ENCODE results near the gene ADIPOR2. TPM values are rescaled to one million over a fixed set of nuclear protein-coding genes. Genes with fewer than 3 reads are reported as not detected.

The ADIPOR2 gene
- total and polyA plus RNA-seq, 4 donors: 26.6 to 68.3 (median 41.7) TPM

GRCh38 chr12:1643043-1643442 is 47.8 kb upstream of the ADIPOR2 start:
- WGBS: 95% methylated on average over 9 of the region's 9 CpGs
- no peak overlapping the region for H3K27ac ChIP-seq (ENCODE audit: low read depth in 1 of 2, low read length in 2 of 2)
- no peak for DNase-seq (ENCODE audit: low spot score)
- H3K9ac ChIP-seq (ENCODE audit: low read depth in 1 of 2, low read length in 2 of 2): no peak overlapping the region
- H3K9me3 ChIP-seq (ENCODE audit: control insufficient read depth in 4 of 4, low read length in 3 of 4): no peaks in the 10 kb centered on the region
- H3K4me1 ChIP-seq (ENCODE audit: control insufficient read depth in 4 of 4, insufficient read depth in 4 of 4, low read length in 3 of 4): peaks cover 0 to 7% (median under 1%) of the 10 kb centered on the region in 4 donors
- no peak for TF ChIP-seq TAF1 (conservative IDR thresholded peaks at IDR 0.05)
- TF ChIP-seq ATF3 (IDR thresholded peaks at IDR 0.05): no peak
- TF ChIP-seq FOXA1 (IDR thresholded peaks at IDR 0.05): no peak
- no peak for TF ChIP-seq REST (IDR thresholded peaks at IDR 0.05)
- no peak for TF ChIP-seq NR2F2 (IDR thresholded peaks at IDR 0.05)
- TF ChIP-seq, protein P1, sequence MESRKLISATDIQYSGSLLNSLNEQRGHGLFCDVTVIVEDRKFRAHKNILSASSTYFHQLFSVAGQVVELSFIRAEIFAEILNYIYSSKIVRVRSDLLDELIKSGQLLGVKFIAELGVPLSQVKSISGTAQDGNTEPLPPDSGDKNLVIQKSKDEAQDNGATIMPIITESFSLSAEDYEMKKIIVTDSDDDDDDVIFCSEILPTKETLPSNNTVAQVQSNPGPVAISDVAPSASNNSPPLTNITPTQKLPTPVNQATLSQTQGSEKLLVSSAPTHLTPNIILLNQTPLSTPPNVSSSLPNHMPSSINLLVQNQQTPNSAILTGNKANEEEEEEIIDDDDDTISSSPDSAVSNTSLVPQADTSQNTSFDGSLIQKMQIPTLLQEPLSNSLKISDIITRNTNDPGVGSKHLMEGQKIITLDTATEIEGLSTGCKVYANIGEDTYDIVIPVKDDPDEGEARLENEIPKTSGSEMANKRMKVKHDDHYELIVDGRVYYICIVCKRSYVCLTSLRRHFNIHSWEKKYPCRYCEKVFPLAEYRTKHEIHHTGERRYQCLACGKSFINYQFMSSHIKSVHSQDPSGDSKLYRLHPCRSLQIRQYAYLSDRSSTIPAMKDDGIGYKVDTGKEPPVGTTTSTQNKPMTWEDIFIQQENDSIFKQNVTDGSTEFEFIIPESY (IDR thresholded peaks at IDR 0.05): no peak
- TF ChIP-seq RXRA (IDR thresholded peaks at IDR 0.05): no peak
- TF ChIP-seq FOXA2 (IDR thresholded peaks at IDR 0.05): no peak
- no peak for TF ChIP-seq SP1 (IDR thresholded peaks at IDR 0.05)
- TF ChIP-seq GABPA (IDR thresholded peaks at IDR 0.05 in 1 of 2, conservative IDR thresholded peaks at IDR 0.05 in 1 of 2): no peak
- no peak for TF ChIP-seq CTCF (IDR thresholded peaks at IDR 0.05; ENCODE audit: low read depth, low read length, missing input control)
- no peak for TF ChIP-seq JUND (IDR thresholded peaks at IDR 0.05)
- no peak for TF ChIP-seq EGR1 (IDR thresholded peaks at IDR 0.05; ENCODE audit: low read depth in 2 of 2)
- TF ChIP-seq HNF4G (IDR thresholded peaks at IDR 0.05): no peak
- no peak for TF ChIP-seq RAD21 (IDR thresholded peaks at IDR 0.05)
- no peak for TF ChIP-seq MAX (IDR thresholded peaks at IDR 0.05)
- H3K36me3 ChIP-seq (ENCODE audit: control insufficient read depth in 4 of 4, insufficient read depth in 3 of 4, low read depth in 1 of 4, low read length in 3 of 4): peaks cover 0 to 4% (median 1%) of the 10 kb centered on the region in 4 donors
- no peaks in the 10 kb centered on the region for H3K27me3 ChIP-seq (ENCODE audit: control insufficient read depth in 4 of 4, insufficient read depth in 4 of 4, low read length in 3 of 4)
- H3K4me3 ChIP-seq (ENCODE audit: low read depth in 1 of 3, low read length in 3 of 3): no peak overlapping the region
